Measurements from ENCODE around the gene SPATS2.
"Not testable (repeated sequence)": the region's sequence is repeated elsewhere in the genome, so short reads cannot be mapped to it uniquely, and the experiment has no call there.

DNA sequence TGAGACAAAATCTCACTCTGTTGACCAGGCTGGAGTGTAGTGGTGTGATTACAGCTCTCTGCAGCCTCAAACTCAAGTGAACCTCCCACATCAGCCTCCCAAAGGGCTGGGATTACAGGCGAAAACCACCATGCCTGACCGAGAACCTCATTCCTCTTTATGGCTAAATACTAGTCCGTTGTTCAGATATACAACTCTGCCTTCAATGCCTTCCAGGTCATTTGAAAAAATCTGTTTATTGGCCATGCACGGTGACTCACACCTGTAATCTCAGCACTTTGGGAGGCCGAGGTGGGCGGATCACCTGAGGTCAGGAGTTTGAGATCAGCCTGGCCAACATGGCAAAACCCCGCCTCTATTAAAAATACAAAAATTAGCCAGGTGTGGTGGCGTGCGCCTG is 12.9 kb downstream of the SPATS2 start:
- TF ChIP-seq, protein P1, sequence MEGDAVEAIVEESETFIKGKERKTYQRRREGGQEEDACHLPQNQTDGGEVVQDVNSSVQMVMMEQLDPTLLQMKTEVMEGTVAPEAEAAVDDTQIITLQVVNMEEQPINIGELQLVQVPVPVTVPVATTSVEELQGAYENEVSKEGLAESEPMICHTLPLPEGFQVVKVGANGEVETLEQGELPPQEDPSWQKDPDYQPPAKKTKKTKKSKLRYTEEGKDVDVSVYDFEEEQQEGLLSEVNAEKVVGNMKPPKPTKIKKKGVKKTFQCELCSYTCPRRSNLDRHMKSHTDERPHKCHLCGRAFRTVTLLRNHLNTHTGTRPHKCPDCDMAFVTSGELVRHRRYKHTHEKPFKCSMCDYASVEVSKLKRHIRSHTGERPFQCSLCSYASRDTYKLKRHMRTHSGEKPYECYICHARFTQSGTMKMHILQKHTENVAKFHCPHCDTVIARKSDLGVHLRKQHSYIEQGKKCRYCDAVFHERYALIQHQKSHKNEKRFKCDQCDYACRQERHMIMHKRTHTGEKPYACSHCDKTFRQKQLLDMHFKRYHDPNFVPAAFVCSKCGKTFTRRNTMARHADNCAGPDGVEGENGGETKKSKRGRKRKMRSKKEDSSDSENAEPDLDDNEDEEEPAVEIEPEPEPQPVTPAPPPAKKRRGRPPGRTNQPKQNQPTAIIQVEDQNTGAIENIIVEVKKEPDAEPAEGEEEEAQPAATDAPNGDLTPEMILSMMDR (IDR thresholded peaks at IDR 0.05): not testable (repeated sequence)
- not testable (repeated sequence) for TF ChIP-seq POLR2A (IDR thresholded peaks at IDR 0.05)

Measured in lower leg skin (tissue), 3 donors.